Daoy (cell line): Measurements from ENCODE around the gene ZNF26. TPM values are rescaled to one million over a fixed set of nuclear protein-coding genes. Genes with fewer than 3 reads are reported as not detected.

Experiments used
- DNase-seq: peaks from one replicate; pipeline ENCODE4 v3.0.0-alpha.2; 2015; ENCODE audit warnings: low read depth
- total RNA-seq: library from RNA; depleted of rRNA; stranded (reverse); fragments of >200 nt; shearing (Covaris generic); gene quantifications from 2 replicates; pipeline ENCODE4 v1.2.3, GENCODE V29; 2014; rRNA removed

ZNF26 gene
- total RNA-seq, 1 experiment from 2014 or later = 9.8 TPM

- DNase-seq = no peak
Observed at GRCh38 chr12:133061954-133062353, 75.8 kb downstream of the ZNF26 start.

DNA sequence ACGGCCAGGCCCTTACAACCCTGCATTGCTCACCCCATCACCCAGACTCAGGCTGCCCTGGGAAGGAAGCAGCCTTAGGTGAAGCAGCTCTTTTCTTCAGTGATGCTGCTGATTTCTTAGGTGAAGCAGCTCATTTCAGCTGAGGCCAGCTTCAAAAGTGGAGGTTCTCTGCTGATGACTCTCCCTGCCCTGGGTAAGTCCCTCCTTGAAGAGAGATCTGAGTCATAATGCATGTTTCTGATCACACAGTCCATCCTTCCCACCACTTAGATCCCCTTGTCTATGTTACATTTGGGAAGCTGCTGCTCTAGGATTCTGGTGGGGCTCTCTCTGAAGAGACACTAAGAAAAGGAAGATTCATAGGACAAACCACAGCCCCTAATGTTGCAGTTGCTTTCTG lies 77.4 kb downstream of the ZNF26 start:
- DNase-seq = no peak

- no peak for DNase-seq
Observed at GRCh38 chr12:133073836-133074235, 87.7 kb downstream of the ZNF26 start.

Other genes starting within 250 kb of the ZNF26 start
- 83.8 and 104 TPM in 2 replicates for gene ANKLE2, start 224.5 kb upstream of the ZNF26 start, total RNA-seq
- 64.1 and 89.3 TPM in 2 replicates for gene GOLGA3, start 157.5 kb upstream of the ZNF26 start, total RNA-seq
- 16.4 and 23.3 TPM in 2 replicates for gene CHFR, start 98.8 kb upstream of the ZNF26 start, total RNA-seq
- gene ZNF605, start 30.1 kb upstream of the ZNF26 start, total RNA-seq = 2.5 TPM in 2 replicates
- gene ZNF84, start 51.1 kb downstream of the ZNF26 start, total RNA-seq = 11.3 and 15.7 TPM in 2 replicates
- 8.6 and 9.1 TPM in 2 replicates for gene ZNF140, start 94.6 kb downstream of the ZNF26 start, total RNA-seq
- 0.51 and 0.77 TPM in 2 replicates for gene ZNF891, start 143.9 kb downstream of the ZNF26 start, total RNA-seq
- 3.0 and 5.8 TPM in 2 replicates for gene ZNF10, start 144.3 kb downstream of the ZNF26 start, total RNA-seq
- 13.7 and 22.3 TPM in 2 replicates for gene ZNF268, start 195.1 kb downstream of the ZNF26 start, total RNA-seq
- gene ANHX, start 249.5 kb downstream of the ZNF26 start, total RNA-seq = not detected in 2 replicates